GM13977 (cell line): ENCODE measurements around the gene SMIM35.
A peak's percentile ranks its signal among the peaks of the same experiment; 100 is the strongest.

Source experiments
- DNase-seq: peaks from one replicate; pipeline ENCODE4 v3.0.0; 2012; ENCODE audit warnings: low spot score
- in situ Hi-C: fragments of 300-500 bp; cut with MboI; formaldehyde crosslinking; loops from one replicate; pipeline ENCODE4 v1.12.0; 2022; ENCODE audit warnings: low sequenced_read_pairs, low pct_unique_long_range_greater_than_20kb, mixed read lengths, inconsistent platforms; ENCODE audit not compliant: unreplicated experiment
- TF ChIP-seq, protein P1 (sequence below): IDR thresholded peaks from 2 replicates; pipeline ENCODE4 v1.5.1; 2012; ENCODE audit warnings: mild to moderate bottlenecking, control low read depth; ENCODE audit not compliant: insufficient read depth; ENCODE audit errors: extremely low read depth, missing control alignments

Gene SMIM35

DNA sequence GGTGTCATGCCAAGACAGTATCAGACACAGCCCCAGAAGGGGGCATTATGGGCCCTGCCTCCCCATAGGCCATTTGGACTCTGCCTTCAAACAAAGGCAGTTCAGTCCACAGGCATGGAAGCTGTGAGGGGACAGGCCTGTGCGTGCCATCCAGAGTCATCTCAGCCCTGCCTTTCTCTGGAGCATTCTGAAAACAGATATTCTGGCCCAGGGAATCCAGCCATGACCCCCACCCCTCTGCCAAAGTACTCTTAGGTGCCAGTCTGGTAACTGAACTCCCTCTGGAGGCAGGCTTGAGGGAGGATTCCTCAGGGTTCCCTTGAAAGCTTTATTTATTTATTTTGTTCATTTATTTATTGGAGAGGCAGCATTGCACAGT, 85.9 kb downstream of the SMIM35 start:
- in situ Hi-C loops, result no loop called here
- DNase-seq, result no peak
- TF ChIP-seq, protein P1, sequence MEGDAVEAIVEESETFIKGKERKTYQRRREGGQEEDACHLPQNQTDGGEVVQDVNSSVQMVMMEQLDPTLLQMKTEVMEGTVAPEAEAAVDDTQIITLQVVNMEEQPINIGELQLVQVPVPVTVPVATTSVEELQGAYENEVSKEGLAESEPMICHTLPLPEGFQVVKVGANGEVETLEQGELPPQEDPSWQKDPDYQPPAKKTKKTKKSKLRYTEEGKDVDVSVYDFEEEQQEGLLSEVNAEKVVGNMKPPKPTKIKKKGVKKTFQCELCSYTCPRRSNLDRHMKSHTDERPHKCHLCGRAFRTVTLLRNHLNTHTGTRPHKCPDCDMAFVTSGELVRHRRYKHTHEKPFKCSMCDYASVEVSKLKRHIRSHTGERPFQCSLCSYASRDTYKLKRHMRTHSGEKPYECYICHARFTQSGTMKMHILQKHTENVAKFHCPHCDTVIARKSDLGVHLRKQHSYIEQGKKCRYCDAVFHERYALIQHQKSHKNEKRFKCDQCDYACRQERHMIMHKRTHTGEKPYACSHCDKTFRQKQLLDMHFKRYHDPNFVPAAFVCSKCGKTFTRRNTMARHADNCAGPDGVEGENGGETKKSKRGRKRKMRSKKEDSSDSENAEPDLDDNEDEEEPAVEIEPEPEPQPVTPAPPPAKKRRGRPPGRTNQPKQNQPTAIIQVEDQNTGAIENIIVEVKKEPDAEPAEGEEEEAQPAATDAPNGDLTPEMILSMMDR, result no peak

DNA sequence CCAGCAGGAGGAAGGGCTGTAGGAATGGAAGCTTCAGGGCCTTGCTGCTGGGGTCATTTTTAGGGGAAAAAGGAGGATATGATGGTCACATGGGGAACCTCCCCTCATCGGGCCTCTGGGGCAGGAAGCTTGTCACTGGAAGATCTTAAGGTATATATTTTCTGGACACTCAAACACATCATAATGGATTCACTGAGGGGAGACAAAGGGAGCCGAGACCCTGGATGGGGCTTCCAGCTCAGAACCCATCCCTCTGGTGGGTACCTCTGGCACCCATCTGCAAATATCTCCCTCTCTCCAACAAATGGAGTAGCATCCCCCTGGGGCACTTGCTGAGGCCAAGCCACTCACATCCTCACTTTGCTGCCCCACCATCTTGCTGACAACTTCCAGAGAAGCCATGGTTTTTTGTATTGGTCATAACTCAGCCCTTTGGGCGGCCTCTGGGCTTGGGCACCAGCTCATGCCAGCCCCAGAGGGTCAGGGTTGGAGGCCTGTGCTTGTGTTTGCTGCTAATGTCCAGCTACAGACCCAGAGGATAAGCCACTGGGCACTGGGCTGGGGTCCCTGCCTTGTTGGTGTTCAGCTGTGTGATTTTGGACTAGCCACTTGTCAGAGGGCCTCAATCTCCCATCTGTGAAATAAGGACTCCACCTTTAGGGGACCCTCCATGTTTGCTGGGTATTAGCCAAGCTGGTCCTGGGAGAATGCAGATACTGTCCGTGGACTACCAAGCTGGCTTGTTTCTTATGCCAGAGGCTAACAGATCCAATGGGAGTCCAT, 86.5 kb downstream of the SMIM35 start:
- DNase-seq, result no peak
- in situ Hi-C loops, result no loop called here
- TF ChIP-seq, protein P1, result no peak

DNA sequence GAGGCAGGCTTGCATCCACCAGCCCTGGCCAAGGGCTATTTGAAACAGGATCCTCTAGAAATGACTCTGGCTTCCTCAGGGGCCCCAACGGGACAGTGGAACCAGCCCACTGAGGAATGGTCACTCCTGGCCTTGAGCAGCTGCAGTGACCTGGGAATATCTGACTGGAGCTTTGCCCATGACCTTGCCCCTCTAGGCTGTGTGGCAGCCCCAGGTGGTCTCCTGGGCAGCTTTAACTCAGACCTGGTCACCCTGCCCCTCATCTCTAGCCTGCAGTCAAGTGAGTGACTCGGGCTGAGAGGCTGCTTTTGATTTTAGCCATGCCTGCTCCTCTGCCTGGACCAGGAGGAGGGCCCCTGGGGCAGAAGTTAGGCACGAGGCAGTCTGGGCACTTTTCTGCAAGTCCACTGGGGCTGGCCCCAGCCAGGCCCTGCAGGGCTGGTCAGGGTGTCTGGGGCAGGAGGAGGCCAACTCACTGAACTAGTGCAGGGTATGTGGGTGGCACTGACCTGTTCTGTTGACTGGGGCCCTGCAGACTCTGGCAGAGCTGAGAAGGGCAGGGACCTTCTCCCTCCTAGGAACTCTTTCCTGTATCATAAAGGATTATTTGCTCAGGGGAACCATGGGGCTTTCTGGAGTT, 87.3 kb downstream of the SMIM35 start:
- no peak for DNase-seq
- TF ChIP-seq, protein P1, result no peak
- in situ Hi-C loops, result no loop called here

DNA sequence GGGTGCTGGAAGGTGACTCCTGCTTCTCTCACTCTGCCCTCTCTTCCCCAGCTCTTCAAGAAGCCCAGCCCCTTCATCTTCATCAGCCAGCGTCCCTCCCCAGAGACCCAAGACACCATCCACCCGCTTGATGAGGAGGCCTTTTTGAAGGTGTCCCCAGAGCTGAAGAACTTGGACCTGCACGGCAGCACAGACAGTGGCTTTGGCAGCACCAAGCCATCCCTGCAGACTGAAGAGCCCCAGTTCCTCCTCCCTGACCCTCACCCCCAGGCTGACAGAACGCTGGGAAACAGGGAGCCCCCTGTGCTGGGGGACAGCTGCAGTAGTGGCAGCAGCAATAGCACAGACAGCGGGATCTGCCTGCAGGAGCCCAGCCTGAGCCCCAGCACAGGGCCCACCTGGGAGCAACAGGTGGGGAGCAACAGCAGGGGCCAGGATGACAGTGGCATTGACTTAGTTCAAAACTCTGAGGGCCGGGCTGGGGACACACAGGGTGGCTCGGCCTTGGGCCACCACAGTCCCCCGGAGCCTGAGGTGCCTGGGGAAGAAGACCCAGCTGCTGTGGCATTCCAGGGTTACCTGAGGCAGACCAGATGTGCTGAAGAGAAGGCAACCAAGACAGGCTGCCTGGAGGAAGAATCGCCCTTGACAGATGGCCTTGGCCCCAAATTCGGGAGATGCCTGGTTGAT, 88.0 kb downstream of the SMIM35 start:
- no peak for DNase-seq
- TF ChIP-seq, protein P1, result no peak
- in situ Hi-C loops, result no loop called here

DNA sequence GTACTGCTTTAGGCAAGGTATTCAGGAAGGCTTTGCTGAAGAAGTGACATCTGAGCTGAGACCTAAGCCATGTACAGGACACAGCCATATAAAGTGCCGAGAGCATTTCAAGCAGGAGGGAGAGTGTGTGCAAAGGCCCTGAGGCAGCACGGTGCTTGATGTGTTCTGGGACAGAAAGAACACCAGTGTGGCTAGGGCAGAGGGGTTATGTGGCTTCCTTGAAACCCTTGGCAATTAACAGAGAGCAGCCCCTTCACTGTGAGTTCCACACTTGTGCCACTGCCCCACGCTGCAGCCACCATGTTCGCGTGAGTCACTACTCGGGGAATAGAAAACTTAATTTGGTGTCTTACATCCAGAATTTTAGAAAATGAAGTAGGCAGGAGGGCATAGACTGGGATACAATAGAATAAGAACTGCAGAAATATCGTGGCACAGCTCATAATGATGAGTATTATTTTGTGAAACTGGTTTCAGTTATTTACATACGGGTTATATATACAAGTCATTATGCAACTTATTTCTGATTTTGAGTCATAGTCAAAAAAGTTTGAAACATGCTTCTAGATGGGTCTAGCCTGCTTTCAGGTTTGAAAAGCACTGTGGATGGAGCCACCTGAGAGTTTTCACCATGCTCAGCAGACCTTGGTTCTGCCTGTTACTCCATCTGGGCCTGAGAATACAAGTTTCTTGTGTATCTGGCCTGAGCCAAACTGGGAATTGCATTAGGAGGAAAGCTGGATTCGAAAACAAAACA, 88.8 kb downstream of the SMIM35 start:
- DNase-seq, result peak; percentile 65
- in situ Hi-C loops, result no loop called here
- TF ChIP-seq, protein P1, result no peak

DNA sequence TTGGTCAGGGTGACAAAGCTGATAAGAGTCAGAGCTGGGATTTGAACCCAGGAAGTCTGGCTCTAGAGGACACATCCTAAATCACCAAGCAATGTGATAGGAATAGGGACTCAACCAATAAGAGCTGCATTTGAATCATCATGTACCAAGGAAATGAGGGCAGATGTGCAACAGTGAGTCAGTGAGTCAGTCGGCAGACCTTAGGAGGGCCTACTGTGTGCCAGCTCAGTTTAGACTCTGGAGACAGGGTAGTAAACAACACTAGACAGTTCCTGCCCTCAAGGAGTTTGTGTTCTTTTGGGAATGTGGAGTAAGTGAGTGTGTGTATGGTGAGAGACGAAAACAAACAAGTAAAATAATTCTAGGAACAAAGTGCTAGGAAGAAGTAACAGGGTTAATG, 89.4 kb downstream of the SMIM35 start:
- in situ Hi-C loops, result no loop called here

More for the DNA sequence above, 89.4 kb downstream of the SMIM35 start:
- DNase-seq, result no peak
- TF ChIP-seq, protein P1, result no peak
